ENCODE data around the gene RHOBTB1.

RHOBTB1 gene

GRCh38 chr10:60856405-60856804 is 87.6 kb downstream of the RHOBTB1 start:
- H3K4me3 ChIP-seq (ENCODE audit: low read depth, low read length) = no peak overlapping the region
- H3K9me3 ChIP-seq (ENCODE audit: severe bottlenecking) = no peaks in the 10 kb centered on the region
- no peaks in the 10 kb centered on the region for H3K36me3 ChIP-seq
- DNase-seq = no peak
- no peak for TF ChIP-seq CTCF (IDR thresholded peaks at IDR 0.05; ENCODE audit: low read depth, low read length)
- H3K27me3 ChIP-seq (ENCODE audit: insufficient read depth, low read depth, severe bottlenecking) = no peaks in the 10 kb centered on the region
- no peak overlapping the region for H3K27ac ChIP-seq

GRCh38 chr10:60853637-60854036 is 90.3 kb downstream of the RHOBTB1 start:
- H3K27me3 ChIP-seq (ENCODE audit: insufficient read depth, low read depth, severe bottlenecking) = no peaks in the 10 kb centered on the region
- no peaks in the 10 kb centered on the region for H3K36me3 ChIP-seq
- H3K27ac ChIP-seq = no peak overlapping the region
- H3K9me3 ChIP-seq (ENCODE audit: severe bottlenecking) = peaks cover 5% of the 10 kb centered on the region
- no peak for TF ChIP-seq CTCF (IDR thresholded peaks at IDR 0.05; ENCODE audit: low read depth, low read length)
- H3K4me3 ChIP-seq (ENCODE audit: low read depth, low read length) = no peak overlapping the region
- no peak for DNase-seq

- no peak for DNase-seq
- H3K27me3 ChIP-seq (ENCODE audit: insufficient read depth, low read depth, severe bottlenecking) = no peaks in the 10 kb centered on the region
- H3K4me3 ChIP-seq (ENCODE audit: low read depth, low read length) = no peak overlapping the region
- no peak for TF ChIP-seq CTCF (IDR thresholded peaks at IDR 0.05; ENCODE audit: low read depth, low read length)
- no peaks in the 10 kb centered on the region for H3K36me3 ChIP-seq
- peaks cover 5% of the 10 kb centered on the region for H3K9me3 ChIP-seq (ENCODE audit: severe bottlenecking)
- H3K27ac ChIP-seq = no peak overlapping the region
These were observed 90.9 kb downstream of the RHOBTB1 start for GRCh38 chr10:60853107-60853506.

- Histone ChIP-seq H3K4me3 (ENCODE audit: low read depth, low read length) (no peak overlapping the region), H3K27me3 (ENCODE audit: insufficient read depth, low read depth, severe bottlenecking) (no peaks in the 10 kb centered on the region), H3K9me3 (ENCODE audit: severe bottlenecking) (peaks cover 5% of the 10 kb centered on the region), H3K27ac (no peak overlapping the region), H3K36me3 (no peaks in the 10 kb centered on the region)
- TF ChIP-seq CTCF (IDR thresholded peaks at IDR 0.05; ENCODE audit: low read depth, low read length) = no peak
- DNase-seq = no peak
These were observed 94.2 kb downstream of the RHOBTB1 start for GRCh38 chr10:60849740-60850139.

- Histone ChIP-seq H3K36me3 (no peaks in the 10 kb centered on the region), H3K27ac (no peak overlapping the region), H3K4me3 (ENCODE audit: low read depth, low read length) (no peak overlapping the region), H3K9me3 (ENCODE audit: severe bottlenecking) (peaks cover 5% of the 10 kb centered on the region), H3K27me3 (ENCODE audit: insufficient read depth, low read depth, severe bottlenecking) (no peaks in the 10 kb centered on the region)
- no peak for DNase-seq
- TF ChIP-seq CTCF (IDR thresholded peaks at IDR 0.05; ENCODE audit: low read depth, low read length) = no peak
These were observed 94.8 kb downstream of the RHOBTB1 start for GRCh38 chr10:60849217-60849616.

- no peak for DNase-seq
- peak overlapping the region; percentile 33; the same call in 1 of the 2 replicates for H3K27ac ChIP-seq
- H3K4me3 ChIP-seq (ENCODE audit: low read depth, low read length) = no peak overlapping the region
- H3K36me3 ChIP-seq = no peaks in the 10 kb centered on the region
- no peaks in the 10 kb centered on the region for H3K27me3 ChIP-seq (ENCODE audit: insufficient read depth, low read depth, severe bottlenecking)
- no peak for TF ChIP-seq CTCF (IDR thresholded peaks at IDR 0.05; ENCODE audit: low read depth, low read length)
- H3K9me3 ChIP-seq (ENCODE audit: severe bottlenecking) = peaks cover 5% of the 10 kb centered on the region
These were observed 95.3 kb downstream of the RHOBTB1 start for GRCh38 chr10:60848680-60849079.

Measured in WERI-Rb-1 (cell line).